ENCODE results near the gene STRN.

DNA sequence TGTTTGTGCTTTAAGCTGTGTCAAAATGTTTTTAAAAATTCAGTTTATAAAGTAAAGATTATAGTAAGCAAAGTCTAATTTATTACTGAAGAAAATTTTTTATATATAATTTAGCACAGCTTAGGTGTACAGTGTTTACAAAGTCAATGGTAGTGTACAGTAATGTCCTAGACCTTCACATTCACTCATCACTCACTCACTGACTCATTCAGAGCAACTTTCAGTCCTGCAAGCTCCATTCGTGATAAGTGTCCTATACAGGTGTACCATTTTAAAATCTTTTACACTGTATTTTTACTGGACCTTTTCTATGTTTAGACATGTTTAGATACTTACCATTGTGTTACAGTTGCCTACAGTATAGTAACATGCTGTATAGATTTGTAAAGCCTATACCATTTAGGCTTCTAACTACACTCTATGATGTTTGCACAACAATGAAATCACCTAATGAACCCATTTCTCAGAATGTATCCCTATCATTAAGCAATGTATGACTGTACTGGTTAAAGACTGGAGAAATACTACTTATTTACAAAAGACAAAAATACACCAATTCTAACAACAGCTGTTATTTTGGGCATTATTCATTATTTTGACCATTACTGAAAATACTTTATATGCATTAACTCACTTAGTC is 95.1 kb downstream of the STRN start:
- TF ChIP-seq FOXK2 (IDR thresholded peaks at IDR 0.05) (no peak), FOXA1 (IDR thresholded peaks at IDR 0.05) (no peak), HDGF (IDR thresholded peaks at IDR 0.05; ENCODE audit: borderline replicate concordance) (no peak), SP1 (IDR thresholded peaks at IDR 0.05) (no peak), SUZ12 (IDR thresholded peaks at IDR 0.05) (no peak), ELF4 (IDR thresholded peaks at IDR 0.05) (no peak), ZNF384 (IDR thresholded peaks at IDR 0.05) (no peak)
- TF ChIP-seq, protein P1, sequence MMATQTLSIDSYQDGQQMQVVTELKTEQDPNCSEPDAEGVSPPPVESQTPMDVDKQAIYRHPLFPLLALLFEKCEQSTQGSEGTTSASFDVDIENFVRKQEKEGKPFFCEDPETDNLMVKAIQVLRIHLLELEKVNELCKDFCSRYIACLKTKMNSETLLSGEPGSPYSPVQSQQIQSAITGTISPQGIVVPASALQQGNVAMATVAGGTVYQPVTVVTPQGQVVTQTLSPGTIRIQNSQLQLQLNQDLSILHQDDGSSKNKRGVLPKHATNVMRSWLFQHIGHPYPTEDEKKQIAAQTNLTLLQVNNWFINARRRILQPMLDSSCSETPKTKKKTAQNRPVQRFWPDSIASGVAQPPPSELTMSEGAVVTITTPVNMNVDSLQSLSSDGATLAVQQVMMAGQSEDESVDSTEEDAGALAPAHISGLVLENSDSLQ (IDR thresholded peaks at IDR 0.05): no peak
